Fibroblast of lung (primary cell): Measurements from ENCODE around the gene RRBP1.

Experiments
- EZH2 ChIP-seq: IDR thresholded peaks from 2 replicates; pipeline ENCODE4 v1.5.1; 2012; ENCODE audit warnings: low read length, control low read depth, mild to moderate bottlenecking; ENCODE audit errors: missing control alignments
- TF ChIP-seq, protein P1 (sequence below), 2 donors: IDR thresholded peaks in 1 of 2; conservative IDR thresholded peaks in 1 of 2; 1 replicate in 1 of 2; 2 replicates in 1 of 2; pipeline ENCODE4 v1.5.1; 2011 to 2012; ENCODE audit warnings: low read length in 2 of 2, control low read depth in 1 of 2, inconsistent platforms in 1 of 2, low read depth in 1 of 2, mild to moderate bottlenecking in 1 of 2

DNA sequence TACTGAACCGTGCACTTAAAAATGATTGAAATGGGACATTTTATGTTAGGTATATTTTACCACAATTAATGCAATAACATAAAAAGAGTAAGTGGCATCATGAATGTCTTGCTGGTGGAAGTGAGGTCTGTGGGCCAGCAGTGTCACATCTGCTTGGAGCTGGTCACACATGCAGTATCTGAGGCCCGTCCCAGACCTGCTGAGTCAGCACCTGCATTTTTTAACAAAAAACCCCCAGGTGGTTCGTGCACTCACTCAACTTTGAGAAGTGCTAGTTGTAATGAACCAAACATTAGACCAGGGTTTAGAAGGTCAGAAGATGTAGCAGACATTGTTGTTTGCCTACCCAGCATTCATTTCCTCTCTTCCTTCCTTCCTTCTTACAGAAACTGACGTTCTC, 38.7 kb upstream of the RRBP1 start:
- TF ChIP-seq, protein P1, sequence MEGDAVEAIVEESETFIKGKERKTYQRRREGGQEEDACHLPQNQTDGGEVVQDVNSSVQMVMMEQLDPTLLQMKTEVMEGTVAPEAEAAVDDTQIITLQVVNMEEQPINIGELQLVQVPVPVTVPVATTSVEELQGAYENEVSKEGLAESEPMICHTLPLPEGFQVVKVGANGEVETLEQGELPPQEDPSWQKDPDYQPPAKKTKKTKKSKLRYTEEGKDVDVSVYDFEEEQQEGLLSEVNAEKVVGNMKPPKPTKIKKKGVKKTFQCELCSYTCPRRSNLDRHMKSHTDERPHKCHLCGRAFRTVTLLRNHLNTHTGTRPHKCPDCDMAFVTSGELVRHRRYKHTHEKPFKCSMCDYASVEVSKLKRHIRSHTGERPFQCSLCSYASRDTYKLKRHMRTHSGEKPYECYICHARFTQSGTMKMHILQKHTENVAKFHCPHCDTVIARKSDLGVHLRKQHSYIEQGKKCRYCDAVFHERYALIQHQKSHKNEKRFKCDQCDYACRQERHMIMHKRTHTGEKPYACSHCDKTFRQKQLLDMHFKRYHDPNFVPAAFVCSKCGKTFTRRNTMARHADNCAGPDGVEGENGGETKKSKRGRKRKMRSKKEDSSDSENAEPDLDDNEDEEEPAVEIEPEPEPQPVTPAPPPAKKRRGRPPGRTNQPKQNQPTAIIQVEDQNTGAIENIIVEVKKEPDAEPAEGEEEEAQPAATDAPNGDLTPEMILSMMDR (conservative IDR thresholded peaks at IDR 0.05 in 1 of 2, IDR thresholded peaks at IDR 0.05 in 1 of 2; ENCODE audit: low read depth in 1 of 2, low read length in 2 of 2): no peak
- TF ChIP-seq EZH2: no peak
